SJCRH30 (cell line): ENCODE measurements around the gene INKA2. TPM values are rescaled to one million over a fixed set of nuclear protein-coding genes. Genes with fewer than 3 reads are reported as not detected.
A peak's percentile ranks its signal among the peaks of the same experiment; 100 is the strongest.

Source experiments
- DNase-seq, 2 experiments: peaks; one replicate each; pipeline ENCODE4 v3.0.0-alpha.2; 2015 to 2020
- H3K27ac ChIP-seq: fragments of 250-450 bp; sonication (Bioruptor Pico); 2 replicates; pipeline ENCODE4 v1.5.1; 2020; ENCODE audit warnings: mild to moderate bottlenecking, moderate library complexity
- H3K27me3 ChIP-seq: fragments of 250-450 bp; sonication (Bioruptor Pico); 2 replicates; pipeline ENCODE4 v1.5.1; 2020; ENCODE audit warnings: mild to moderate bottlenecking, moderate library complexity
- H3K36me3 ChIP-seq: fragments of 250-450 bp; sonication (Bioruptor Pico); 2 replicates; pipeline ENCODE4 v1.5.1; 2020; ENCODE audit warnings: mild to moderate bottlenecking, moderate library complexity
- H3K4me1 ChIP-seq: fragments of 250-450 bp; sonication (Bioruptor Pico); 2 replicates; pipeline ENCODE4 v1.5.1; 2020; ENCODE audit warnings: mild to moderate bottlenecking, moderate library complexity
- H3K4me3 ChIP-seq: fragments of 250-450 bp; sonication (Bioruptor Pico); 2 replicates; pipeline ENCODE4 v1.5.1; 2020; ENCODE audit warnings: mild to moderate bottlenecking, moderate library complexity
- H3K9me3 ChIP-seq: fragments of 250-450 bp; sonication (Bioruptor Pico); replicated peaks from 2 replicates; pipeline ENCODE4 v1.5.1; 2020; ENCODE audit warnings: mild to moderate bottlenecking, moderate library complexity
- total RNA-seq: library from RNA; depleted of rRNA; stranded (reverse); fragments of >200 nt; shearing (Covaris generic); gene quantifications from 2 replicates; pipeline ENCODE4 v1.2.3, GENCODE V29; 2014

Gene INKA2
- total RNA-seq, 1 experiment from 2014 or later = 22.1 TPM

- Histone ChIP-seq H3K27me3 (no peaks in the 10 kb centered on the region), H3K36me3 (peaks cover 75% of the 10 kb centered on the region), H3K9me3 (no peaks in the 10 kb centered on the region), H3K4me3 (no peak overlapping the region), H3K27ac (no peak overlapping the region), H3K4me1 (no peaks in the 10 kb centered on the region; the same call in 1 of the 2 replicates)
- DNase-seq = no peak
These were observed 23.1 kb upstream of the INKA2 start for GRCh38 chr1:111762332-111762731.

- no peak overlapping the region for H3K27ac ChIP-seq
- H3K4me3 ChIP-seq = no peak overlapping the region
- no peaks in the 10 kb centered on the region for H3K27me3 ChIP-seq
- peaks cover 72% of the 10 kb centered on the region for H3K36me3 ChIP-seq
- no peaks in the 10 kb centered on the region; the same call in 1 of the 2 replicates for H3K4me1 ChIP-seq
- no peaks in the 10 kb centered on the region for H3K9me3 ChIP-seq
- DNase-seq = no peak
These were observed 22.5 kb upstream of the INKA2 start for GRCh38 chr1:111761717-111762116.

GRCh38 chr1:111758373-111758772 lies 19.2 kb upstream of the INKA2 start:
- Histone ChIP-seq H3K27me3 (no peaks in the 10 kb centered on the region), H3K9me3 (no peaks in the 10 kb centered on the region), H3K4me1 (peaks cover 5% of the 10 kb centered on the region), H3K4me3 (no peak overlapping the region), H3K36me3 (peaks cover 46% of the 10 kb centered on the region), H3K27ac (no peak overlapping the region)
- no peak for DNase-seq

GRCh38 chr1:111756124-111756513 lies 16.9 kb upstream of the INKA2 start:
- H3K27ac ChIP-seq = peak overlapping the region; percentile 85
- H3K36me3 ChIP-seq = peaks cover 28% of the 10 kb centered on the region
- no peaks in the 10 kb centered on the region for H3K9me3 ChIP-seq
- DNase-seq = no peak
- H3K4me3 ChIP-seq = peak overlapping the region; percentile 98
- peaks cover 5% of the 10 kb centered on the region for H3K4me1 ChIP-seq
- H3K27me3 ChIP-seq = no peaks in the 10 kb centered on the region

GRCh38 chr1:111755331-111756123 lies 16.3 kb upstream of the INKA2 start, which contains the start of gene DDX20:
Gene DDX20, plus strand, starts transcription at chr1:111755901. Its CDS starts 24 bp downstream, at chr1:111755925.
- H3K4me3 ChIP-seq = peak within 1 kb of the TSS; percentile 98
- peaks cover 22% of the 10 kb centered on the region for H3K36me3 ChIP-seq
- peaks cover 5% of the 10 kb centered on the region for H3K4me1 ChIP-seq
- DNase-seq = peak; percentile 91 to 97
- H3K27ac ChIP-seq = peak within 1 kb of the TSS; percentile 85
- no peaks in the 10 kb centered on the region for H3K27me3 ChIP-seq
- no peaks in the 10 kb centered on the region for H3K9me3 ChIP-seq

- H3K9me3 ChIP-seq = no peaks in the 10 kb centered on the region
- H3K4me3 ChIP-seq = peak overlapping the region; percentile 98
- no peaks in the 10 kb centered on the region for H3K27me3 ChIP-seq
- H3K36me3 ChIP-seq = peaks cover 16% of the 10 kb centered on the region
- peak; percentile 64 to 74 for DNase-seq
- H3K27ac ChIP-seq = peak overlapping the region; percentile 85
- peaks cover 5% of the 10 kb centered on the region for H3K4me1 ChIP-seq
These were observed 15.8 kb upstream of the INKA2 start for GRCh38 chr1:111754984-111755330.

- H3K4me3 ChIP-seq = no peak overlapping the region
- H3K27me3 ChIP-seq = no peaks in the 10 kb centered on the region
- DNase-seq = no peak
- no peaks in the 10 kb centered on the region for H3K9me3 ChIP-seq
- H3K27ac ChIP-seq = no peak overlapping the region
- peaks cover 5% of the 10 kb centered on the region for H3K4me1 ChIP-seq
- 0 out of 2 replicates have a peak, but pooled peaks cover under 1% of the 10 kb centered on the region for H3K36me3 ChIP-seq
These were observed 12.8 kb upstream of the INKA2 start for GRCh38 chr1:111751906-111752575.

GRCh38 chr1:111750856-111751255 lies 11.7 kb upstream of the INKA2 start:
- Histone ChIP-seq H3K27me3 (no peaks in the 10 kb centered on the region), H3K4me1 (peaks cover 5% of the 10 kb centered on the region), H3K36me3 (no peaks in the 10 kb centered on the region), H3K9me3 (no peaks in the 10 kb centered on the region), H3K4me3 (no peak overlapping the region), H3K27ac (no peak overlapping the region)
- DNase-seq = no peak

- Histone ChIP-seq H3K27me3 (no peaks in the 10 kb centered on the region), H3K27ac (no peak overlapping the region), H3K36me3 (no peaks in the 10 kb centered on the region), H3K9me3 (no peaks in the 10 kb centered on the region), H3K4me1 (peaks cover 4% of the 10 kb centered on the region), H3K4me3 (no peak overlapping the region)
- DNase-seq = no peak
These were observed 10.4 kb upstream of the INKA2 start for GRCh38 chr1:111749628-111750027.

- Histone ChIP-seq H3K4me3 (no peak overlapping the region), H3K27me3 (no peaks in the 10 kb centered on the region), H3K4me1 (no peaks in the 10 kb centered on the region), H3K27ac (no peak overlapping the region), H3K9me3 (no peaks in the 10 kb centered on the region), H3K36me3 (no peaks in the 10 kb centered on the region)
- DNase-seq = no peak
These were observed 8.8 kb upstream of the INKA2 start for GRCh38 chr1:111747947-111748346.

- Histone ChIP-seq H3K9me3 (no peaks in the 10 kb centered on the region), H3K4me3 (no peak overlapping the region), H3K27ac (no peak overlapping the region), H3K4me1 (no peaks in the 10 kb centered on the region), H3K36me3 (no peaks in the 10 kb centered on the region), H3K27me3 (no peaks in the 10 kb centered on the region)
- peak; percentile 81 to 88 for DNase-seq
These were observed 8.1 kb upstream of the INKA2 start for GRCh38 chr1:111747282-111747734.

GRCh38 chr1:111746614-111746999 lies 7.4 kb upstream of the INKA2 start:
- H3K36me3 ChIP-seq = no peaks in the 10 kb centered on the region

GRCh38 chr1:111745675-111746613 lies 6.7 kb upstream of the INKA2 start:
- Histone ChIP-seq H3K36me3 (no peaks in the 10 kb centered on the region), H3K27me3 (no peaks in the 10 kb centered on the region), H3K27ac (no peak overlapping the region), H3K9me3 (no peaks in the 10 kb centered on the region), H3K4me3 (no peak overlapping the region), H3K4me1 (no peaks in the 10 kb centered on the region)
- peak; percentile 41 to 63 for DNase-seq

More at GRCh38 chr1:111746614-111746999, 7.4 kb upstream of the INKA2 start:
- Histone ChIP-seq H3K27me3 (no peaks in the 10 kb centered on the region), H3K4me1 (no peaks in the 10 kb centered on the region), H3K27ac (no peak overlapping the region), H3K9me3 (no peaks in the 10 kb centered on the region), H3K4me3 (no peak overlapping the region)
- no peak for DNase-seq

GRCh38 chr1:111743679-111744101 lies 4.5 kb upstream of the INKA2 start:
- Histone ChIP-seq H3K4me1 (no peaks in the 10 kb centered on the region), H3K9me3 (no peaks in the 10 kb centered on the region), H3K4me3 (no peak overlapping the region), H3K36me3 (no peaks in the 10 kb centered on the region), H3K27me3 (no peaks in the 10 kb centered on the region), H3K27ac (no peak overlapping the region)
- no peak for DNase-seq
